TTC549 (cell line): Measurements from ENCODE around the gene SLC41A2.

ENCODE experiments used
- FAIRE-seq: peaks from 2 replicates; lab custom pipeline; 2012; peaks lifted over from hg19 to GRCh38; lab: Jason Lieb, UNC

Gene SLC41A2

GRCh38 chr12:104929368-104929767 is 28.7 kb downstream of the SLC41A2 start:
- FAIRE-seq: no peak

- FAIRE-seq: no peak
Observed at GRCh38 chr12:104928036-104928745, 29.9 kb downstream of the SLC41A2 start.

DNA sequence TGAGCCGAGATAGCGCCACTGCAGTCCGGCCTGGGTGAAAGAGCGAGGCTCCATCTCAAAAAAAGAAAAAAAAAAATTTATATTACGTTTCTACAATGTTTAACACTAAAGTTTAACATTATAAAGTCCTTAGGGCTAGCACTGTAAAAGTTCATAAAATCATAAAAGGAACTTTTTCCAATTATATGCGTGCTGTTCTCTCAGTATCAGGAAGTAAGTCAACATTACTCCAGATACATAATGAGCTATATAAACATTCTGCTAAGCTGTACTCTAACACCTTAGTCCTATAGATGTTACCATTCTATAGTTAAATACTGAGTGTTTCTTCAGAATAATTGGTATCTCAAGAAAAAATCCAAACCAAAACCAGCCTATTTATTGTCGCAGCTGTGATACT is 32.6 kb downstream of the SLC41A2 start:
- no peak for FAIRE-seq

DNA sequence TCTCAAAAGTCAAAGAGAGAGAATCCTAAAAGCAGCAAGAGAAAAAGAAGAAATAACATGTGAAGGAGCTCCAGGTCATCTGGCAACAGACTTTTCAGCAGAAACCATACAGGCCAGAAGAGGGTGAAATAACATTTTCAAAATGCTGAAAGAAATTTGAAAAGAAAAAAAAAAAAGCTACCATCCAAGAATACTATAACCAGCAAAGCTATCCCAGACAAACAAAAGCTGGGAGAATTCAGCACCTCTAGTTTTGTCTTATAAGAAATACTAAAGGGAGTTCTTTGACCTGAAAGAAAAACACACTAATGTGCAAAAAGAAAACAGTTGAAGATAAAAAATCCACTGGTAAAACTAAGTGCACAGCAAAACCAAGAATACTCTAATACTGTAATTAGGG is 36.8 kb downstream of the SLC41A2 start:
- no peak for FAIRE-seq

DNA sequence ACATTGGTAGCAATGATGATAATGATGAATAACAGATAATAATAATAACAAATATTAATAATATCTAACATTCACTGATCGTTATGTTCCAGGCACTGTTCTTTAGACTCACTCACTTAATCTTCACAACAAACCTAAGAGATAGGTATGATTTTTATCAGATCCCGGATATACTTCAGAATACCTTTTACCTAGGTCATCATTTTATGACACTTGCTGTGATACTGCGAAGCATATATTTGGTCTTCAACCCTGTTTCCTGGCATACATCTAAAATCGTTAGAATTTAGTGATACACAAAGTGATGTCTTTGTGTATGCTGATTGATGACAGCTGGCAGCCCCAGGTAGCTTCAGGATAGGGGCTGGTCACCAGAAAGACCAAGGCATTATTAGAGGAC is 46.1 kb downstream of the SLC41A2 start:
- no peak for FAIRE-seq

GRCh38 chr12:104910196-104910840 is 47.8 kb downstream of the SLC41A2 start:
- FAIRE-seq: no peak

- no peak for FAIRE-seq
Observed at GRCh38 chr12:104909761-104910160, 48.3 kb downstream of the SLC41A2 start.
